Measurements from ENCODE around the gene NT5DC2.
"Not testable (repeated sequence)": the region's sequence is repeated elsewhere in the genome, so short reads cannot be mapped to it uniquely, and the experiment has no call there.

Gene NT5DC2

DNA sequence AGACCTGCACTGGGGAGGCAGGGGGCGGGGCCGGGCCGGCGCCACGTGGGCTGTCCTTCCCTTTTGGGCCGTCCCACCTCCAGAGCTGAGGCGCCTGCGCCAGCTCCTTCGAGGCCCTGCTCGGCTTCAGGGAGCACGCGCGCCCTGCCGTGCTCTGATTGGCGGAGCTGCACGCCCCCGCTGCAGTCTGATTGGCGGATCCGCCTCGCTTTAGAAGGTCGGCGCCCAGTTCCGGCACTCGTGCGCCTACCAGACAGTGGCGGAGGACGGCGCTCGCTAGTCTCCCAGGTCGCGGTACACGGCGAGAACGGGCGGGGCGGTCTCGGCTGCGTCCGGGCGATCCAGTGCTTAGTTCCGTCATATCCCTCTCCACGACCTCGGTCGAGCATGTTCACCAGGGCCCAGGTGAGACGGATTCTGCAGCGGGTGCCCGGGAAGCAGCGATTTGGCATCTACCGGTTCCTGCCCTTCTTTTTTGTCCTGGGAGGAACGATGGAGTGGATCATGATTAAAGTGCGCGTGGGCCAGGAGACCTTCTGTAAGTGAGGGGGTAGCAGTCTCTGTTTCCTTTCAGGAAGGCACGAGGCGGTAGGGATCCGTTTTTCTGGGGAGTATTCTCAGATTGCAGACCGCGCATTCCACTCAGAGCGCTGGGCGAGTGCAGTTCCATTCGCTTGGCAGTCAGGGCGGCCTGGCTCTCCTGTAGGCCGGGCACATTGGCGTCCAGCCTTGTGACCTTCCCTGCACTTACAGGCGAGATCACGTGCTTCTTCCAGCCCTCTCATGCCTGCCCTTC, 2.9 kb upstream of the NT5DC2 start, which contains the start of gene UQCC5:
UQCC5 (plus strand) TSS at position 237 of the 796 bp plus-strand sequence; CDS start at position 388, 151 bp downstream.
- peak; percentile 89 for DNase-seq

GRCh38 chr3:52536112-52536368, 2.4 kb upstream of the NT5DC2 start:
- no peak for DNase-seq

GRCh38 chr3:52535411-52536111, 1.9 kb upstream of the NT5DC2 start:
- no peak for DNase-seq

- no peak for DNase-seq
Observed at GRCh38 chr3:52534281-52535183, 875 bp upstream of the NT5DC2 start.

GRCh38 chr3:52532838-52533622, 627 bp downstream of the NT5DC2 start:
- DNase-seq = no peak

GRCh38 chr3:52532517-52532837, 1.2 kb downstream of the NT5DC2 start:
- no peak for DNase-seq

DNA sequence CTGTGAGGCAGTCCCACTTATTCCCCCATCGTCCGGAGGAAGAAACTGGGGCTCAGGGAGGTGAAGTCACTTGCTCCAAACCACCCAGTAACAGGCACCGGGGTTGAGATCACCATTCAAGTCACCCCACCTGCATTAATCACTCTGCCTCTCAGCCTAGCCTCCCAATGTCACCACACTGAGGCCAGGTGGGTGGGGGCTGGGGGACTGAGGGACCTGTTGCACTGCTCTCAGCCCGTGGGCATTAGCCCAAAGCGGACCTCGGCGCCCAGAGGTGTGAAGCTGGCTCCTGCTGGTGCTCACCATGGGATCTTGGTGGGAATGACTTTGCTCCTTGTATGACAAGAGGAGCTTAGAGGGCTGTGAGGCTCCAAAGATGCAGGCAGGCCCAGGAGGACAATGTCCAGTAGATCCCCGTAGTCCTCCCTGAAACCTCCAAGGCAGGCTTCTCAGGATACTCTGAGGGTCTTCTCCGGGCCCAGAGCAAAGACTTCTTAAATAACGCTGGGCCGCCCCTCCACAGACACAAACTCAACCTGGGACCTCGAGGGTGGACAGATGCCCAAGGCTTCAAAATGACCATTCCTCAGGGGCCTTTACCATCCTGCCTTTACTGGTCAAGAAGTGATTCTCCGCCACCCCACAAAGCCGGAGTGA, 1.7 kb downstream of the NT5DC2 start:
- DNase-seq = no peak

DNA sequence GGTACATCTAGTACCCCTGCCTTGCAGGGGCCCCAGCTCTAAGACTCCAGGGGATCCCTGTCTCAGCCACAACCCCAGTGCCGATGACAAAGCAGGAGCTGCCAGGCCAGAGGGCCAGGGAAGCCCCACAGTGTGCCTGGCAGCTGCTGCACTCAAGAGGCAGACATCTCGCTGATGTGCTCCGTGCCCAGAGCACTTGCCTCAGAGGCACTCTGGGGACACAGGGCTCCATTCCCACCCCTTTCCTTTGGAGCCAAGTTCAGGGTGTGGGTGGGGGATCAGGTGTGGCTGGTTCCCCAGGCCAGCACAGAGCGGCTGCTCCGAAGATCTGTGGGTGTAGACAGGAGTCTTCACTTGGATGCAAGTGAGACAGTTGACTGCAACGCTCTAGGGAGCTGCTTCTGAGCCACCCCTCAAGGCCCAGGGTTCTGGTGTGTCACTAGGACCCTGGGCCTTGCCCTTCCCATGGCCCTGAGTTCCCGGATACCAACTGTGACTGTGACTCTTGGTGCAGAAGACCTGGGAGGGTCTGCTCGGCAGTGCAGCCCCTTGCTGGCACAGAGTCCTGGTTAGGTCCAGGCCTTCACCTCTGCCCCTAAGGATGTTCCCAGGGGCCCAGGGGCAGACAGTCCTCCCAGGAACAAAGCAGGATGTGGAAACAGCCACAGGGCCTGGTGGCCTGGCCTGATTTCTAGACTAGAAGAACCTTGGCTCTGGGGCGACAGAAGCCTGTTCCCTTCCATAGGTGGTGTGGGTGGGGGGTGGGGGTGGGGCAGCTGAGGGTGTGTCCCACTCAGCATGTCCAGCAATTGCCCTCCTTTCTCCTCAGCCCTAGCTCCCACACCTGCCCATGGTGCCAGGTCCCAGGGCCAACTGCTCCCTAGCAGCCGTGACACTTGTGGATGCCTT, 2.5 kb downstream of the NT5DC2 start:
- DNase-seq = no peak

- no peak for DNase-seq
Observed at GRCh38 chr3:52529376-52530333, 4.0 kb downstream of the NT5DC2 start.

- no peak for DNase-seq
Observed at GRCh38 chr3:52528586-52529375, 4.9 kb downstream of the NT5DC2 start.

DNA sequence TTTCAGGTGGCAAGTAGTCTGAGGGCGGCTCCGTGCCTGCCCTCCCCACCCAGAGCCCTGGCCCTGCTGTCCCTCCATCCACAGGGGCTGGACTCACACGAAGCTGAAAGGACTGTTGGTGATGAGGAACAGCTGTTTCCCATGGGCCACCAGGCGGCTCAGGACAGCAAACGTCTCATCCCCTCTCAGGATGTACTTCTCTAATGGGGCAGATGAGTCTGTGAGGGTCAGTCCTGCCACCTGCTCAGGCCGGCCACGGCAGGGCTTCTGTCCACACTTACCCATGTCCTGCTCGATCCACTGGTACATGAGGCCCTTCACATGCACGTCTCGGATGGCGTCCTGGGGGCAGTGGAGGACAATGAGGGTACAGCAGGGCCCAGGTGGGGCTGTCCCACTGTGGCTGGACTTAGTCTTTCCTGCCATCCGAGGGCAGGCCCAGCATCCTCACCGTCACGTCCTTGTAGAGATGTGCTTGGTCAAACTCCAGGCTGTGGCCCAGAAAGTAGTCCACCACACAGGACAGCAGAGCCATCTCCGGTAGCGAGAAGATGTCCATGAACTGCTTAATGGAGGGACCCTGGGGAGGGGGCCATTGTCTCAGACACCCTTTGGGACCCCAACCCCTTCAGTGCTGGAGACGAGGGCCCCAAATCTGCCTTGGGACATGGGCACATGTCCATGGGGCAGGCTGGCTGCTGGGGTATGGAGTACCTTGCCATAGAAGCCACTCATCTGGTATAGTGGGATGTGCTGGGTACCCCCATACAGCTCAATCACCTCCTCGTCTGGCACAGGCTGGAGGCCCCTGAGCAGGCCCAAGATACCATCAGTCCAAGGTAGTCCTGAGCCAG, 5.7 kb downstream of the NT5DC2 start:
- DNase-seq = no peak

DNA sequence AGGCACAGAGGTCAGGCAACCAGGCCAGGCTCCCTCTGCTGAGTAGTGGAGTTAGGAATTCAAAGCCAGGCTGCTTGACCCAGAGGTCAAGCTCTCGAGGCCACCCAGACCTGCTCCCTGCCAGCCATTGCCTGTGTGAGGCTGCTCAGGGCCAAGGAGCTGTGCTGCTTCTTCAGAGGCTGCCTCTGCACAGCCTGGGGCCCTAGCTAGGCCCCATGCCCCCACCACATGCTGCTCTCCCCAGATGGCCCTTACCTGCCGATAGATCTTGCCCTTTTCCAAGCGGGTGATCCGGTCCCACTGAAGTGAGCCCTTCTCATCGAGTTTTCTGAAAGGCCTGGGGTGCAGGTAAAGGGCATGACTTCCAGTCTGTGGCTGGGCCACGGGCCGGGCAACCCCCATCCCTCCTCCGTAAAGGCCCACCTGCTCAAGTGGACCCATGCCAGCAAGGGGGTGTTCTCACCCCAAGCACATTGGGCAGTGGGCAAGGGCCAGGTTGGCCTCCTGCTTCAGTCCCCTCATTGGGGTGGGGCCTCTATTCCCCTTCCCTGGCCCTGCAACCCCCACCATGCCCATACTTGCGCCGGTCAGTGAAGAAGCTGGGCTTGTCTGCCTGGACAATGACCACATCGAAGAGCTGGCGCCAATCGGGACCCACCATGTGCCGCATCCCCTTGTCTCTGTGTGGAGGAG, 6.5 kb downstream of the NT5DC2 start:
- DNase-seq = no peak

DNA sequence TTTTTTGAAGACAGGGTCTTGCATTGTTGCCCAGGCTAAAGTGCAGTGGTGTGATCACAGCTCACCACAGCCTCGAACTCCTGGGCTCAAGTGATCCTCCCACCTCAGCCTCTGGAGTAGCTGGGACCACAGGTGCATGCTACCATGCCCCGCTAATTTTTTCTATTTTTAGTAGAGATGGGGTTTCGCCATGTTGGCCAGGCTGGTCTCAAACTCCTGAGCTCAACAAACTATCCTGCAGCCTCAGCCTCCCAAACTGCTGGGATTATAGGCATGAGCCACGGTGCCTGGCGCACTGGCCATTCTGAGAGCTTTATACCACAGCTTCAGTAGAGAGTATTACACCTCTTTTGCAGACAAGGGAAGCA, 7.0 kb downstream of the NT5DC2 start:
- not testable (repeated sequence) for DNase-seq

GRCh38 chr3:52525680-52526561, 7.7 kb downstream of the NT5DC2 start:
- DNase-seq = no peak

GRCh38 chr3:52524752-52525679, 8.6 kb downstream of the NT5DC2 start:
- no peak for DNase-seq

Measured in NCI-H2171 (cell line).